Measurements from ENCODE around the gene GNG12. TPM values are rescaled to one million over a fixed set of nuclear protein-coding genes. Genes with fewer than 3 reads are reported as not detected.

GNG12 gene
- total and polyA plus RNA-seq, 2 donors (not counting 3 experiments of a cell fraction or from before 2014, with no cell fraction given), result 107 to 152 TPM

- intact Hi-C loops (cut with micrococcal nuclease), result loop anchor here (1.0 to 10.0 kb wide), 3 partner anchors 10 to 461 kb away; no protein-coding TSS in a partner anchor
- H3K4me2 ChIP-seq (ENCODE audit: insufficient read depth, low read length), result peak overlapping the region; percentile 45
- POLR2A ChIA-PET, result no interaction called here
Measured at GRCh38 chr1:67726224-67726623, 107.0 kb downstream of the GNG12 start.

More at GRCh38 chr1:67726224-67726623, 107.0 kb downstream of the GNG12 start:
- Histone ChIP-seq H3K9ac (replicated peaks; ENCODE audit: extremely low read depth, insufficient read depth, low read length) (peak overlapping the region; percentile 63), H4K20me1 (replicated peaks; ENCODE audit: control insufficient read depth, extremely low read depth, insufficient read depth, low read length) (no peaks in the 10 kb centered on the region), H3K36me3 (ENCODE audit: control insufficient read depth in 2 of 2, extremely low read depth in 1 of 2, insufficient read depth in 2 of 2, low read length in 2 of 2) (peaks cover 0 to 4% of the 10 kb centered on the region in 2 experiments), H3K79me2 (ENCODE audit: control insufficient read depth, insufficient read depth, low read length) (peaks cover 22% of the 10 kb centered on the region), H3K4me3 (replicated peaks in 1 of 3; ENCODE audit: insufficient read depth in 1 of 3, low read depth in 1 of 3, low read length in 3 of 3) (no peak overlapping the region), H3K27ac (ENCODE audit: insufficient read depth, low read depth, low read length) (peak overlapping the region; percentile 95), H3K27me3 (ENCODE audit: control insufficient read depth in 2 of 2, insufficient read depth in 2 of 2, low read length in 2 of 2) (no peaks in the 10 kb centered on the region), H3K9me3 (replicated peaks; ENCODE audit: control insufficient read depth, insufficient read depth, low read length) (no peaks in the 10 kb centered on the region), H2AFZ (ENCODE audit: low read depth, low read length) (no peak overlapping the region), H3K9me1 (replicated peaks; ENCODE audit: control insufficient read depth, extremely low read depth, insufficient read depth, low read length) (no peaks in the 10 kb centered on the region), H3K4me1 (ENCODE audit: control insufficient read depth, extremely low read depth, insufficient read depth, low read length) (peaks cover 51% of the 10 kb centered on the region)
- DNase-seq (ENCODE audit: low read depth, low spot score), result peak; percentile 78
- TF ChIP-seq CTCF (IDR thresholded peaks at IDR 0.05; ENCODE audit: extremely low read depth in 1 of 2, insufficient read depth in 1 of 2, low read depth in 1 of 2, low read length in 2 of 2), result no peak
- TF ChIP-seq MYC (IDR thresholded peaks at IDR 0.05; ENCODE audit: low read depth, low read length), result no peak
- TF ChIP-seq GATA2 (IDR thresholded peaks at IDR 0.05; ENCODE audit: insufficient read depth, insufficient read length, low read depth, low read length), result peak; percentile 67
- TF ChIP-seq POLR2A (IDR thresholded peaks at IDR 0.05; ENCODE audit: low read depth, low read length), result no peak
- TF ChIP-seq POLR2AphosphoS5 (IDR thresholded peaks at IDR 0.05; ENCODE audit: insufficient read depth, low read depth, low read length), result peak; percentile 49
- TF ChIP-seq EZH2 (IDR thresholded peaks at IDR 0.05; ENCODE audit: borderline replicate concordance, low read depth, low read length, severe bottlenecking), result no peak
- TF ChIP-seq FOS (IDR thresholded peaks at IDR 0.05; ENCODE audit: borderline replicate concordance, insufficient read depth, low read length), result peak; percentile 94
- no peak for TF ChIP-seq MAX (IDR thresholded peaks at IDR 0.05; ENCODE audit: insufficient read depth, insufficient read length)
- peak; percentile 87 for TF ChIP-seq JUN (IDR thresholded peaks at IDR 0.05; ENCODE audit: borderline replicate concordance, insufficient read depth, insufficient read length, low read depth)
- peak; percentile 73 for FAIRE-seq
- CTCF ChIA-PET, result interaction anchor here (0.8 to 0.9 kb wide), 2 partner anchors 9 to 34 kb away, joined by 3 read pairs; no protein-coding TSS in a partner anchor
- dilution Hi-C loops (cut with MboI; ENCODE audit: extremely low pct_ligation_motif_present, low sequenced_read_pairs), result no loop called here
- BruUV-seq (replicated peaks), result no TSS peak
